ENCODE measurements around the gene RHBDF2.

DNA sequence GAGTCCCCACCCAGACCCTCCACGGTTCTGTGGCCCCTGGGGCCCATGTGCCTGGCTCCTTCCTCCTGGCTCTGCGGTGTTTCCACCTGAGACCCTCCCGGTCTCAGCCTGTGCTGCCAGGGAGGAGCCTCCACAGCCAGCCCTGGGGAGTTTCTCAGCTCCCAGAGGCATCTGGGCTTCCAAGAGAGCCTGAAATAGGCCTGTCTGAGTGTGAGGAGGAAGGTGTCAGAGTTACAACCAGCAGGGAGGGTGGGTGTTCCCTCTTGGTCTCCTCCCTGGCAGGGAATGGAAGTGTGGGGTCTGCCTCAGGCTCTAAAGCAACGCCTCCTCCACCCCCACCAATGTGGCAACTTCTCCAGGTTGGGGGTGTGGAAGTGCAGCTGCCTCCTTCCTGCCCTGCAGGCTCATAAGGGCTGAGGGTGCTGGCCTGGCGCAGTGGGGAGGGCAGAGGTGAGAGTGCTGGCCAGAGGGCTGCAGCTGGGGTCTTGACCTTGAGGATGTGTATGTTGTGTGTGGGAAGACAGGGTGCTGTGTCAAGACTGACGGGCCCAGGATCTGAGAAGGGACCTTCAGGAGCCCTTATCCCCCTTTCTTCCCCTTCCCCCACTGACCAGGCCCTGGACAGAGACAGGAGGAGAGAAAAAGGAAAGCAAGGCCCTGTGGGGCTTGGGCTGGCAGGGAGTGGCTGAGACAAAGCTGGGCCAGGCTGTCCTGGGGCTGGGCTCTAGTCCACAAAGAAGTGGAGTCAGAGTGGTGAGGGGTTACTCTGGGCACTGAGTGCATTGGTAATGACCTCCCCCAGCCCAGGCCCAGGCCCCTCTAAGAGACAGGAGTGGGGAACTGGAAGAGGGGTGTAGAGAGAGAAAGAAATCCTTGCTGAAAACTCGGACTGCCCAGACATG is 33.9 kb upstream of the RHBDF2 start:
- TF ChIP-seq ZNF274 (IDR thresholded peaks at IDR 0.05; ENCODE audit: low read depth, low read length) (no peak), YY1 (IDR thresholded peaks at IDR 0.05; ENCODE audit: insufficient read depth, insufficient read length) (no peak)
